Measurements from ENCODE around the gene FBN1. TPM values are rescaled to one million over a fixed set of nuclear protein-coding genes. Genes with fewer than 3 reads are reported as not detected.

The FBN1 gene
- total RNA-seq, 4 donors from 2014 or later = 3.9 to 87.0 (median 23.4) TPM

GRCh38 chr15:48472756-48473155, 172.8 kb downstream of the FBN1 start:
- intact Hi-C loops (cut with DNase I) = no loop called here
- WGBS, 2 donors = 32 to 47% methylated on average over 2 of the region's 2 CpGs
- peaks cover 0 to 54% (median 0%) of the 10 kb centered on the region in 3 donors for H3K36me3 ChIP-seq
- peak overlapping the region in 1 of 4 donors; percentile 0 for H3K27ac ChIP-seq
- no peak for DNase-seq
- H3K4me3 ChIP-seq = no peak overlapping the region
- peaks cover 0 to 15% (median 4%) of the 10 kb centered on the region in 3 donors for H3K4me1 ChIP-seq
- H3K9me3 ChIP-seq = no peaks in the 10 kb centered on the region
- TF ChIP-seq CTCF (IDR thresholded peaks at IDR 0.05) = no peak
- no peak for TF ChIP-seq POLR2A (IDR thresholded peaks at IDR 0.05)
- H3K27me3 ChIP-seq = no peaks in the 10 kb centered on the region

- DNase-seq = no peak
- TF ChIP-seq POLR2A (IDR thresholded peaks at IDR 0.05) (no peak), CTCF (IDR thresholded peaks at IDR 0.05) (no peak)
- Histone ChIP-seq H3K4me1 (peaks cover 4 to 26% (median 6%) of the 10 kb centered on the region in 3 donors), H3K27ac (peak overlapping the region in 3 of 4 donors; percentile 7 to 54 (median 41)), H3K9me3 (no peaks in the 10 kb centered on the region), H3K27me3 (no peaks in the 10 kb centered on the region), H3K4me3 (no peak overlapping the region), H3K36me3 (peaks cover 0 to 63% (median 0%) of the 10 kb centered on the region in 3 donors)
- intact Hi-C loops (cut with DNase I) = no loop called here
- 78 to 85% methylated on average over 5 of the region's 5 CpGs for WGBS, 2 donors
Measured at GRCh38 chr15:48471073-48471472, 174.4 kb downstream of the FBN1 start.

- TF ChIP-seq POLR2A (IDR thresholded peaks at IDR 0.05) (no peak), CTCF (IDR thresholded peaks at IDR 0.05) (no peak)
- no peak overlapping the region for H3K27ac ChIP-seq
- intact Hi-C loops (cut with DNase I) = no loop called here
- H3K4me1 ChIP-seq = peaks cover 4 to 26% (median 6%) of the 10 kb centered on the region in 3 donors
- no peak overlapping the region for H3K4me3 ChIP-seq
- H3K9me3 ChIP-seq = no peaks in the 10 kb centered on the region
- no peaks in the 10 kb centered on the region for H3K27me3 ChIP-seq
- peaks cover 0 to 70% (median 0%) of the 10 kb centered on the region in 3 donors for H3K36me3 ChIP-seq
- 87 to 95% methylated on average over 4 of the region's 4 CpGs for WGBS, 2 donors
- DNase-seq = no peak
Measured at GRCh38 chr15:48470096-48470495, 175.4 kb downstream of the FBN1 start.

GRCh38 chr15:48469681-48470080, 175.8 kb downstream of the FBN1 start:
- DNase-seq = no peak
- Histone ChIP-seq H3K27me3 (no peaks in the 10 kb centered on the region), H3K36me3 (peaks cover 0 to 74% (median 0%) of the 10 kb centered on the region in 3 donors), H3K4me1 (peaks cover 4 to 26% (median 6%) of the 10 kb centered on the region in 3 donors), H3K27ac (no peak overlapping the region), H3K4me3 (no peak overlapping the region), H3K9me3 (no peaks in the 10 kb centered on the region)
- 86 to 88% methylated on average over 5 of the region's 5 CpGs for whole genome bisulfite sequencing, 2 donors
- TF ChIP-seq CTCF (IDR thresholded peaks at IDR 0.05) (no peak), POLR2A (IDR thresholded peaks at IDR 0.05) (no peak)
- intact Hi-C loops (cut with DNase I) = no loop called here

GRCh38 chr15:48469271-48469670, 176.2 kb downstream of the FBN1 start:
- DNase-seq = no peak
- no peak for TF ChIP-seq POLR2A (IDR thresholded peaks at IDR 0.05)
- TF ChIP-seq CTCF (IDR thresholded peaks at IDR 0.05) = no peak
- Histone ChIP-seq H3K4me3 (no peak overlapping the region), H3K9me3 (no peaks in the 10 kb centered on the region), H3K27me3 (no peaks in the 10 kb centered on the region), H3K4me1 (peaks cover 4 to 26% (median 6%) of the 10 kb centered on the region in 3 donors), H3K27ac (no peak overlapping the region), H3K36me3 (peaks cover 0 to 77% (median 0%) of the 10 kb centered on the region in 3 donors)
- intact Hi-C loops (cut with DNase I) = no loop called here
- WGBS, 2 donors = 90 to 93% methylated on average over 6 of the region's 6 CpGs

All from esophagus squamous epithelium (tissue), 5 donors.